ENCODE results near the gene LAMB4.

Gene LAMB4

DNA sequence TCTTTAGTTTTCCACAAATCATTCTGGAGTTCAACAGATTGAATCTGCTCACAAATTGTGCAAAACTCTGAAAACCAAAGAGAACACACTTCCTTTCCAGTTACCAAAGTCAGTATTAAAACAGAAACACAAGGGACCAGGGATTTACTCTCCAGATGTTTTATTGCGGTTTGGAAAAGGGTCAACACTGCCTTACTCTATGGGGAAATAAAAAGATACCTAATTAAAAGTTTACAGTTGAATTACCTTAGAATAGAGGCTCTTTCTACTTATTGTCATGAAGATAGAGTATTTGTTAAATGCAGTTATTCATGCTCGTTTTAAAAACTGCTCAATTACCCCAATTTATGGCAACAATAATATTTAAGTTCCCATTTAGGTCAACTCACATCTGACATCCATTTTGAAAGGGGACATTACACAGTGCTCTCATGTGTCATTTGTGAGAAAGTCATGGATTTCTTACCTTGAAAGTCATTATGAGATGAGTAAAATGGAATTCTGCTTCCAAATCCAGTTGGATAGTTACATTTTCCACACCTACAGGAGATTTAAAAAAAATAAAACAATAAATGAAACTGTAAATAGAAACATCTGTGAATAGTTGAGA is 135.6 kb downstream of the LAMB4 start:
- Mint-ChIP-seq H3K4me1 (ENCODE audit: low read depth) (no peaks in the 10 kb centered on the region), H3K36me3 (ENCODE audit: low read depth) (no peaks in the 10 kb centered on the region), H3K4me3 (no peak overlapping the region), H3K9me3 (no peaks in the 10 kb centered on the region), H3K27me3 (peaks cover 72% of the 10 kb centered on the region), H3K27ac (no peak overlapping the region)
- no peak for DNase-seq

GRCh38 chr7:107993891-107994291 is 136.3 kb downstream of the LAMB4 start:
- no peak overlapping the region for H3K4me3 Mint-ChIP-seq
- peaks cover 68% of the 10 kb centered on the region for H3K27me3 Mint-ChIP-seq
- DNase-seq = no peak
- H3K27ac Mint-ChIP-seq = no peak overlapping the region
- H3K4me1 Mint-ChIP-seq (ENCODE audit: low read depth) = no peaks in the 10 kb centered on the region
- H3K36me3 Mint-ChIP-seq (ENCODE audit: low read depth) = no peaks in the 10 kb centered on the region
- no peaks in the 10 kb centered on the region for H3K9me3 Mint-ChIP-seq

GRCh38 chr7:107989618-107990373 is 140.4 kb downstream of the LAMB4 start:
- Mint-ChIP-seq H3K27ac (no peak overlapping the region), H3K4me1 (ENCODE audit: low read depth) (no peaks in the 10 kb centered on the region), H3K9me3 (no peaks in the 10 kb centered on the region), H3K27me3 (peaks cover 56% of the 10 kb centered on the region), H3K4me3 (no peak overlapping the region), H3K36me3 (ENCODE audit: low read depth) (no peaks in the 10 kb centered on the region)
- DNase-seq = no peak

- no peak for DNase-seq
- Mint-ChIP-seq H3K27me3 (peaks cover 16% of the 10 kb centered on the region), H3K4me3 (no peak overlapping the region), H3K36me3 (ENCODE audit: low read depth) (no peaks in the 10 kb centered on the region), H3K9me3 (no peaks in the 10 kb centered on the region), H3K27ac (no peak overlapping the region), H3K4me1 (ENCODE audit: low read depth) (no peaks in the 10 kb centered on the region)
Observed at GRCh38 chr7:107982918-107983389, 147.2 kb downstream of the LAMB4 start.

- peaks cover 17% of the 10 kb centered on the region for H3K27me3 Mint-ChIP-seq
- no peak for DNase-seq
- no peaks in the 10 kb centered on the region for H3K9me3 Mint-ChIP-seq
- H3K27ac Mint-ChIP-seq = no peak overlapping the region
- no peaks in the 10 kb centered on the region for H3K4me1 Mint-ChIP-seq (ENCODE audit: low read depth)
- H3K4me3 Mint-ChIP-seq = no peak overlapping the region
- no peaks in the 10 kb centered on the region for H3K36me3 Mint-ChIP-seq (ENCODE audit: low read depth)
Observed at GRCh38 chr7:107982042-107982840, 147.9 kb downstream of the LAMB4 start.

DNA sequence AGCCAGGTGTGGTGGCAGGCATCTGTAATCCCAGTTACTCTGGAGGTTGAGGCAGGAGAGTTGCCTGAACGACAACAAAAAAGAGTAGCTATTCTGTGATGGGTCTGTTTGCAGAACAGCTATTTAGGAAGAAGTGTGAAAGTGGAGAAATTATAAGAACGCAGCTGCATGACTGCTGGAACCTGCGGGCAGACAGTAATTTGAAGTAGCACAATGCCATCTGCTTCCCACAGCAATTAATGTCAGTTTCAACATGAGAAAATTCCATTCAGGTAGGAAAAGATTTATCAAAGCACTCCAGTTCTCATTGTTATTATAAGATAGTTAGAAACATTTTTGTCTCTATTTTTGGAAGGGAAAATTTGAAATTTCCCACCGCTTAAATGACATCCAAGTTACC is 148.7 kb downstream of the LAMB4 start:
- H3K4me1 Mint-ChIP-seq (ENCODE audit: low read depth) = no peaks in the 10 kb centered on the region
- H3K27ac Mint-ChIP-seq = no peak overlapping the region
- DNase-seq = no peak
- H3K9me3 Mint-ChIP-seq = no peaks in the 10 kb centered on the region
- no peak overlapping the region for H3K4me3 Mint-ChIP-seq
- H3K36me3 Mint-ChIP-seq (ENCODE audit: low read depth) = no peaks in the 10 kb centered on the region
- H3K27me3 Mint-ChIP-seq = peaks cover 13% of the 10 kb centered on the region

DNA sequence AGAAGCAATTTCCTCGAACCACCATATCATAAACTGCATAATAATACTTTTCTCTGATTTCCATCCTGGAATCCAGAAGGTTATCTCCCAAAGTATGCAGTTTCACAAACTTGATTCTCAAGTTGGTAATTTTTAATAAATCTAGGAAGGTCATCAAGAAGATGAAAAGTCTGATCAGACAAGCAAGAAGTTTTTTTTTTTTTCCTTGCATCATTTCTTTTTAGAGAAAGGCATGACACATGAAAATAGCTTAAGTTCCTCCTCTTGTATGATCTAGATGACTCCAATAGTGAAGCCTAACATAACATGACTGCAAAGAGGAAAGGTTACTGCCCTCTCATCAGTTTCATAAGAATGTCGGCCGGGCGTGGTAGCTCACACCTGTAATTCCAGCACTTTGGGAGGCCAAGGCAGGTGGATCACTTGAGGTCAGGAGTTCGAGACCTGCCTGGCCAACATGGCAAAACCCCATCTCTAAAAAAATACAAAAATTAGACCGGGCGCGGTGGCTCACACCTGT is 149.4 kb downstream of the LAMB4 start:
- DNase-seq = no peak
- Mint-ChIP-seq H3K27ac (no peak overlapping the region), H3K9me3 (no peaks in the 10 kb centered on the region), H3K27me3 (peaks cover 11% of the 10 kb centered on the region), H3K4me3 (no peak overlapping the region), H3K36me3 (ENCODE audit: low read depth) (no peaks in the 10 kb centered on the region), H3K4me1 (ENCODE audit: low read depth) (no peaks in the 10 kb centered on the region)

GRCh38 chr7:107980171-107980570 is 150.0 kb downstream of the LAMB4 start:
- Mint-ChIP-seq H3K27ac (no peak overlapping the region), H3K27me3 (peaks cover 13% of the 10 kb centered on the region), H3K4me3 (no peak overlapping the region), H3K9me3 (no peaks in the 10 kb centered on the region), H3K4me1 (ENCODE audit: low read depth) (no peaks in the 10 kb centered on the region), H3K36me3 (ENCODE audit: low read depth) (no peaks in the 10 kb centered on the region)
- no peak for DNase-seq

DNA sequence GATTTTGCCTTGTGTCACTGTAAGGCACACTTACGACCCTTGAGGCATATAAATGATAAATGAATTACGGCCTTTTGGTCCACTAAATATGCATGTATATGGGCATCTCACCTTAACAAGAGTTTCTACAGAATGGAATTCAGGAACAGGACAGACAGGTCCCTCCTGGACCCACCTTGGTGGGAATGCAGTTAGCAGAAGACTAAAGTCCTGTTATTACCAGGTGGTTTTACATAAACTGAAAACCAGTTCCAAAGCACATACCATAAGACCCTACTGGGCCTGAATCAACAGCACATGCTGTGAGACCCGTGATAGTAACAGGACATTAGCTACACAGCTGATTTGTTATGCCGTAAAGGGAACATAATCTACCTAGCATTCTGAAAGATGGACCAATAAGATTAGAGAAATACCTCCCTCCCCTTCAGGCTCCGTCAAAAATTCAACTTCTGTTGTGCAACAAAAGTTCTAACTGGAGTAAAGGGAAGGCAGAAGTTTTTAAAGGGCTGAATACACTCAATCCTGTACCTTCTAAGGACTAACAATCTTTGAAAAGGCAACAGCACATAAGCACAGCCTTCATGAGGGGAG is 151.2 kb downstream of the LAMB4 start:
- Mint-ChIP-seq H3K4me3 (no peak overlapping the region), H3K27ac (no peak overlapping the region), H3K27me3 (peaks cover 10% of the 10 kb centered on the region), H3K9me3 (no peaks in the 10 kb centered on the region), H3K36me3 (ENCODE audit: low read depth) (no peaks in the 10 kb centered on the region), H3K4me1 (ENCODE audit: low read depth) (no peaks in the 10 kb centered on the region)
- DNase-seq = no peak

GRCh38 chr7:107977048-107977447 is 153.1 kb downstream of the LAMB4 start:
- no peak overlapping the region for H3K27ac Mint-ChIP-seq
- H3K36me3 Mint-ChIP-seq (ENCODE audit: low read depth) = no peaks in the 10 kb centered on the region
- H3K27me3 Mint-ChIP-seq = peaks cover 10% of the 10 kb centered on the region
- H3K9me3 Mint-ChIP-seq = no peaks in the 10 kb centered on the region
- no peaks in the 10 kb centered on the region for H3K4me1 Mint-ChIP-seq (ENCODE audit: low read depth)
- DNase-seq = no peak
- no peak overlapping the region for H3K4me3 Mint-ChIP-seq

- Mint-ChIP-seq H3K4me1 (ENCODE audit: low read depth) (no peaks in the 10 kb centered on the region), H3K36me3 (ENCODE audit: low read depth) (no peaks in the 10 kb centered on the region), H3K27ac (no peak overlapping the region), H3K9me3 (no peaks in the 10 kb centered on the region), H3K27me3 (peaks cover 10% of the 10 kb centered on the region), H3K4me3 (no peak overlapping the region)
- DNase-seq = no peak
Observed at GRCh38 chr7:107976620-107977019, 153.5 kb downstream of the LAMB4 start.

DNA sequence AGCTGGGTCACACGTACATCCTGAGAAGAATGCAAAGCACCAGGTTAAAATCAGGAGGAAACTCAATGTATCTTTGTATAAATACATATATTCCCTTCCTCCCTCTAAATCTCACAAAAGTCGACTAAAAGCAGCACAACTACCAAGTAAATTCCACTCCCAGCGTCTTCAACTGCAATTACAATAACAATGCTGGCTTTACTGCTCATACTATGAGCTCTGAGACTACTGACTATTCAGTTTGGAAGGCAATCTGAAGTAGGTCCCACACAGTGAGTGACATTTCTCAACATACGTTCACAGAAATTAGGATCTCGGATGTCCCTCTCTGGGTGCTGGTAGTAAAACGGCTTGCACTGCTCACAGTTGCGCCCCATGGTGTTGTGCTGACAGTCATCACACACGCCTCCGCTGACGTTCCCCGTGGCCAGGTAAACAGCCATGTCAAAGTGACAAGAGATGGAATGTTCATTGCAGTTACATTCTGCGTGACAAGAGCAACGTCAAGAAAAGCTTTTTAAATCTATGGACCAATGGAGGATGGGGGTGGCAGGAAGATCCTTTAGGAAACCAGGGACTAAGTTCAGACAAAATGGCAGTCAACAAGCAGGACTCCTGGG is 154.7 kb downstream of the LAMB4 start:
- Mint-ChIP-seq H3K9me3 (no peaks in the 10 kb centered on the region), H3K4me3 (no peak overlapping the region), H3K36me3 (ENCODE audit: low read depth) (no peaks in the 10 kb centered on the region), H3K27ac (no peak overlapping the region), H3K27me3 (peaks cover 12% of the 10 kb centered on the region), H3K4me1 (ENCODE audit: low read depth) (no peaks in the 10 kb centered on the region)
- DNase-seq = no peak

GRCh38 chr7:107973861-107974260 is 156.3 kb downstream of the LAMB4 start:
- DNase-seq = no peak
- no peak overlapping the region for H3K4me3 Mint-ChIP-seq
- H3K9me3 Mint-ChIP-seq = no peaks in the 10 kb centered on the region
- no peaks in the 10 kb centered on the region for H3K36me3 Mint-ChIP-seq (ENCODE audit: low read depth)
- H3K4me1 Mint-ChIP-seq (ENCODE audit: low read depth) = no peaks in the 10 kb centered on the region
- peaks cover 14% of the 10 kb centered on the region for H3K27me3 Mint-ChIP-seq
- H3K27ac Mint-ChIP-seq = no peak overlapping the region

Data from activated T-cell treated with anti-CD3 and anti-CD28 coated beads, Interleukin-2, amount 50 U/mL, for 24 hours (primary cell).